Limb (tissue), 2 donors: Measurements from ENCODE around the gene LMF1.
"Not testable (repeated sequence)": the region's sequence is repeated elsewhere in the genome, so short reads cannot be mapped to it uniquely, and the experiment has no call there.

Experiments
- DNase-seq, 2 donors: peaks; one replicate each; pipeline ENCODE4 v3.0.0-alpha.2; 2016; ENCODE audit errors: extremely low spot score in 2 of 2

Gene LMF1

DNA sequence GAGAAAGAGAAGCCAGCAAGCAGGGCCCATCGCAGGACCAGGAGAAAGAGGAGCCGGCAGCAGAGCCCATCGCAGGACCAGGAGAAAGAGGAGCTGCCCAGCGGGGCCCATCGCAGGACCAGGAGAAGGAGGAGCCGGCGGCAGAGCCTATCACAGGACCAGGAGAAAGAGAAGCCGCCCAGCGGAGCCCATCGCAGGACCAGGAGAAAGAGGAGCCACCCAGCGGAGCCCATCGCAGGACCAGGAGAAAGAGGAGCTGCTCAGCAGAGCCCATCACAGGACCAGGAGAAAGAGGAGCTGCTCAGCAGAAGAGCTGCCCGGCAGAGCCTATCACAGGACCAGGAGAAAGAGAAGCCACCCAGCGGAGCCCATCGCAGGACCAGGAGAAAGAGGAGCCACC is 88.1 kb downstream of the LMF1 start:
- DNase-seq: not testable (repeated sequence)

DNA sequence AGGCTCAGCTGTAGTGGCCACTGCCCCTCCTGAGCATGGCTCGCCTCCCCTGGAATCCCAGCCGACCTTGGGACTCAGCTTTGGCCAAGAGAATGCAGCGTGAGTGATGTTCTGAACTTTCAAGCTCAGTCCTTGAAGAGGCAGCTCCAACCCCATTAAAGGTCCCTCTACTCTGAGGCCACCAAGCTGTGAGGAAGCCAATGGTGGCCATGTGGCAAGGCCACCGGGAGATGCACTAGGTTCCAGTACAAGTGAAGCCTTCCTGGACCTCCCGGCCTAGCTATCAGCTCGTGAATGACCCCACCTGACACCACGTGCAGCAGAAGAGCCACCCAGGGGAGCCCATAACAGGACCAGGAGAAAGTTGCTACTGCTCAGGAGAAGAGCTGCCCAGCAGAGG is 88.5 kb downstream of the LMF1 start:
- DNase-seq: no peak

DNA sequence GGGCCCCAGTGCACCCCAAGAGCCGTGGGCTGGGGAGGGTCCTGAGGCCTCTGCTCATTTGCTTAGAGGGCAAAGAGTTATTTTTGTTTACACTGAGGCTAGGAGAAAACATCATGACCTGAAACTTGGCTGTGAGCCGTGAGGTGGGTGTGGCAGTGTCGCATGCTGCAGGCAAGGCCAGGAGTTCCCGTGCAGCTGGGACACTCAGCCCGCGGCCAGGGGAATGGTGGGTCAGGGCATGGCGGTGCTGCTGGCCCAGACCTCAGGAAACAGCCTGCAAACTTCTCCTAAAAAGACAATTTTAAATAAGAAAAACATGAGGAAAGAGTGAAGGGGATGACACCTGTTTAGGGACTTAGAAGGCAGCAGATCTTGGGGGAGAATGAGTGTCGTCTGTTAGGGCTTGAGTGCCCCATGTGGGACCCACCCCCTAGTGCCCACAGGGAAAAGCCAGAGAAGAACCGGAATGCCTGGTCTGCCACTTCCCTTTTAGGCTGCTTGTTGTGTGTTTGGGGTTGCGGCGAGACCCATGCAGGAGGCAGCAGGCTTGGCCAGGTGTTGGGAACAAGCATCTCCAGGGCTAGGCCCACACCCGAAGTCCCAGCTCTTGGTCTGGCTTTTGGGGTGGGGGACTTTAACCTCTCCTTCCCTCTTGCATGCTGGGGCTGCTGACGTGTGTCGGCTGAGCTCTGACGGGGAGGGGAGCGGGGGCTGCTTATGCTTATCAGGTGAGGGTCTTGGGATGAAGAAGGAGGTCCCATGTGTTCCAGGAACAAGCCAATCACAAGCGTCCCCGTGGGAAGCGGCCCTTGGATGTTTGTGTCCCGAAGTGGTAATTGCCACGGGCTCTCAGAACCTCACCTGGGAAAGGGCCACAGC is 89.3 kb downstream of the LMF1 start:
- DNase-seq: no peak

DNA sequence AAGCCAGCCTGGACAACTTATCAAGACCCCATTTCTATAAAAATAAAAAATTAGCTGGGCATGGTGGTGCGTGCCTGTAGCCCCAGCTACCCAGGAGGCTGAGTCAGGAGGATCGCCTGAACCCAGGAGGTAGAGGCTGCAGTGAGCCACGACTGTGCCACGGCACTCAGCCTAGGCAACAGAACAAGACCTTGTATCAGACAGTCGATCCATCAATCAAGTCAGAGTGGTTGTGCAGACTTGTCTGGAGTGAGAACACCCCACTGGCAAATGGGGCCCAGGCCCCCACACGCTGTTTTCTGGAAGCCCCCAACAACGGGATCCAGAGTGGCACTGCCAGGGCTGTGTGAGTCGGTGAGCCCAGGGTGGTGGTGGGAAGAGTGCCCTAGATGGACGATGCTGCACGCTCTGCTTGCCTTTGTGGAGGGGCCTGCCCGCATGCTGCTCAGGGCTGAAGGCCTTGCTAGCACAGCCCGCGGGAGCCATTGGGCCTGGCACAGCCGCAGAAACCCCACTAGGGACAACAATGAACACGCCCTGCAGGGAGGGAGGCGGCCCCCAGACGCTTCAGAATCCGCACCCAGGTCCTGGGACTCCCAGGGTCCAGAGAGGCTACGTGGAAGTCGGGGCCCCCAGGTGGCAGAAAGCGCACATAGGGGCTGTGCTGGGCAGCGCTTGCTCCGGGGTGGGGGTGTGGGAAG is 90.2 kb downstream of the LMF1 start:
- no peak for DNase-seq

DNA sequence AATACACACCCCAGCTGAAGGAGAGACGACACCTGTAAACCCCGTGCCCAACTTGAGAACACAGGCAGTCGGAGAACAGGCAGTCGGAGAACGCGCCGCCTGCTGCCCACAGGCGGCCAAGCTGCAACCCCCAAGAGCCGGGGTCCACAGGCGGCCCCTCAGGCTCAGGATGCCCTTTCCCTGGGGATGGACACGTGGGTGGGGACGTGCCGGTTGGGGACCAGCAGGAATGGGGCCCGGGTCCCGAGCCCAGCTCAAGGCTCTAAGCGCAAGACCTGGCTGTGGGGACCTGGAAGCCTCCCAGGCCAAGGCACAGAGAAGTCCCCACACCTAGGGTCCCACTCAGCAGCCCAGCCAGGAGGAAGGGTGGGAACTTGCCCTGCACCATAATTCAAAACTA is 90.8 kb downstream of the LMF1 start:
- no peak for DNase-seq

DNA sequence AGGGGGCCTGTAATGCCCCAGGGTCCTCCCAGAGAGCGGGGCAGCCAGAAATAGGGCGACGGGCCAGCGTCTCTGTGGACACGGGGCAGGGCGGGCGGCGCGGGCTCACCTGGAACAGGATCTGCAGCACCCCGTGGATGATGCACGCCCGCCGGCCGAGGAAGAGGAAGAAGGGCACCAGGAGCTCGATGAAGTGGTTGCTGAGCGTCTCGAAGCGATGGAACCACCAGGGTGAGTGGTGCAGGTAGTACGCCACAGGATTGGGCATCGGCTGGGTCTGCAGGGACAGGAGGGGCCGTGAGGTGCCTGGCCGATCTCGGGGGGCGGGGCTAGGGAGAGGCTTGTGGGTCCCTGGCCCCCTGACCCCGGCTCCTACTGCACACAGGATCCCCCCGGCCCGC is 91.3 kb downstream of the LMF1 start:
- no peak for DNase-seq

DNA sequence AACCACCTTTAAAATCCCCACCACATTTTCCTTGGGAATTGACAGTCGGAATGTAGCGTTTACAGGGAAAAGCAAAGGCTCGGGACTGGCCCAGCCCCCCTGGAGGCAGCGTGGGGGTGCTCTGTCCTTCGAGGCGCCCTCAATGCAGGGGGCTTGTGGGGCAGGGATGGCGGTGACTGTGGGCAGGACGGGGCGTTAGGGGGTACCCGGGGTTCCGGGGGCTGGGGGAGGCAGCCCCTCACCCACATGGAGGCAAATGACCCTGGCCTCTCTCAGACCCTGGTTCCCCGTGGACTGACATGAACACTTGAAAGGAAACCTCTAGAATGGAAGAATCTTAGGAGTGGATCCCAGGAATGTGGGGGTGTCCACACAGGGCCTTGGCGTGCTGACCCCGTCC is 91.9 kb downstream of the LMF1 start:
- no peak for DNase-seq

DNA sequence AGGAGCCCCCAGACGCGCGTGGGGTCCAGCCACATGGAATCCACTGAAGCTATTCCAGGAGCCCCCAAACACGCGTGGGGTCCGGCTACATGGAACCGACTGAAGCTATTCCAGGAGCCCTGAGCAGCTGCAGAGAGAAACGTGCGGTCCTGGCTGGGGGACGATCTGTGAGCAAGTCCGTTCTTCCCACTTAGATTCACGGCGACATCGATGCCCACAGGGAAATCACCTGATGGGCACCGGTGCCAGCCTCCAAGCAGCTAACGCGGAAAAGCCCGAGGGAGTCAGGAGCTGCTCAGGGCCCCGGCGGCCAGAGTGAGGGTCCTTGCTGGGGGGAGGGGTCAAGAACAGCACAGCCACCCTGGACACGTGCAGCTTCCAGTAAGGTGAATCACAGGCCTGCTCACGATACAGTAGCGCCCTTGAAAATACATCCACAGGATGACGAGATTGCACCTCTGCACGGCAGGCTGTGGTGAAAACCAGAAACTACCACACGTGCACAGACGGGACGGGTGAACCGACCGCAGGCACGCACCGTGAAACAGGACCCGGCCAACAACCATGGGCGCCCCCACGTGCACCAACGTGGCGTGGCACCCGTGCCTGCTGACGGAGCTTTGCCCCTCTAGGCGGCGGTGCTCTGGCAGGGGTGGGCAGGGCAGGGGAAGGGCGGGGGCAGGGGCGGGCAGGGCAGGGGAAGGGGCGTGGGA is 92.6 kb downstream of the LMF1 start:
- DNase-seq: no peak

DNA sequence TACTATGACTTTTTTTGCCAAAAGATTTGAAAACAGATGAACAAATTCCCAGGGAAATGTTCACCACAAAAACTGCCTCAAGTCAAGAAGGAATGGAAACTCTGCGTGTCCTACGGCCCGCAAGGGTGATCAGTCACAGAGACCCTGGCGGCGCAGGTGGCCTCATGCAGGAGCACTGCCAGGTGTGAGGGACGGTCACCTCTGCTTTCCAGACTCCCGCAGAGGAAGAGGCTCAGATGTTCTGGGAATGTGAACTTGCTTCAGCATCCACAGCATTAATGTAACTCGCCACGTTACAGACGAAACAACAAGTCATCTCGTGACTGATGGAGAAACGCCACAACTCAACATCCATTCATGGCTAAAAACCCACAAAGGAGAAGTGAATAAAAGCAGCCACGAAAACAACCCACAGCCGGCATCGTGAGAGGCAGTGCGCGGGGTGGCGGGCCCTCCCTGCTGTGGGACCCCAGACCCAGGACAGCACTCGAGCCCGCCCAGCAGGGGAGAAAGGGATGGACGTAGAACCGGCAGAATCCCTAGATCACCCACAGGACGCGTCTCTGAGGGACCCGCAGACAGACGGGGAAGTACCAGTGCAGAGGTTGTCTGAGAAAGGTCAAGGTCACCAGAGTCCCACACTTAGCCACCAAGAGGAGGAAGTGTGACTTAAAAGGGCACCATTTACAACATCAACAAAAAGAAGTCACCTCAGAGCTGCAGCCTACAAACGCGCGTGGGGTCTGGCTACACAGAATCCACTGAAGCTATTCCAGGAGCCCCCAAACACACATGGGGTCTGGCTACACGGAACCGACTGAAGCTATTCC is 93.3 kb downstream of the LMF1 start:
- DNase-seq: no peak

DNA sequence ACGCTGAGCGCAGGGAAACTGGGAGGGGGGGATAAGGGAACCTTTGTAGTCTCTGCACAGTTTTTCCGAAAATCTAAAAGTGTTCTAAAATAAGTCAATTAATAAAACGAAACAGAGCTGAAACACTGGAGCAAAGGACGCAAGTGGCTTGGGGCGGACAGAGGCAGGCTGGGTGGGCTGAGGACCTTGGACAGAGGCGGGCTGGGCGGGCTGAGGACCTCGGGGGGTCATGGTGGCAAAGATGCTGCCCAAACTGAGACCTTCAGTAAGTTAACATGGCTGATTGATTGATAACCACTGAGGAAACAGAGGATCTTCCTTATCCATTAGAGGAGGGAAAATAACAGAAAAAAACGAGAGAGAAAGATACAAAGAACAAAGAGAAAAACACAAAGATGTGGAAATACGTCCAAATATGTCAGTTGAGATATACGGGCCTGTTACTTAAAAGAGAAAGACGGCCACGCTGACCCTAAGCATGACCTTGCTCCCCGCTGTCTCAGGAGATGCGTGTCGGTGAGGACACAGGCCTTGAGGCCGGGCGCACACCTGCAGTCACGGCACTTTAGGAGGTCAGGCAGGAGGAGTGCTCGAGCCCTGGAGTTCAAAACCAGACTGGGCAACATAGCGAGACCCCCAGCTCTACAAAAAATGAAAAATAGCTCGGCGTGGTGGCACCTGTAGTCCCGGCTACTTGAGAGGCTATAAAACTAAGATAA is 94.1 kb downstream of the LMF1 start:
- DNase-seq: no peak

DNA sequence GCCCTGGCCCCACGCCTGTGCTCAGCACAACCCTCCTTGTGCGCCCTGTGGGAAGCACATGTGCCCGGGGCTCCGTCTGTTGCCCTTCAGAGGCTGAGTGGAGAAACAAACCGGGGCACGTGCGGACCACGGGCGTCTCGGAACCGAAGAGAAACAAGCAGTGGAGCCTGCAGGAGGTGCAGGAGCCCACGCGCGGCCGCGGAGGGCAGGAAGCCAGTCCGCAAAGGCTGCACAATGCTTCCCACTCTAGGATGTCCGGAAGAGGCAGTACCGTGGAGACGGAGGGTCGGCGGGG is 94.8 kb downstream of the LMF1 start:
- no peak for DNase-seq

DNA sequence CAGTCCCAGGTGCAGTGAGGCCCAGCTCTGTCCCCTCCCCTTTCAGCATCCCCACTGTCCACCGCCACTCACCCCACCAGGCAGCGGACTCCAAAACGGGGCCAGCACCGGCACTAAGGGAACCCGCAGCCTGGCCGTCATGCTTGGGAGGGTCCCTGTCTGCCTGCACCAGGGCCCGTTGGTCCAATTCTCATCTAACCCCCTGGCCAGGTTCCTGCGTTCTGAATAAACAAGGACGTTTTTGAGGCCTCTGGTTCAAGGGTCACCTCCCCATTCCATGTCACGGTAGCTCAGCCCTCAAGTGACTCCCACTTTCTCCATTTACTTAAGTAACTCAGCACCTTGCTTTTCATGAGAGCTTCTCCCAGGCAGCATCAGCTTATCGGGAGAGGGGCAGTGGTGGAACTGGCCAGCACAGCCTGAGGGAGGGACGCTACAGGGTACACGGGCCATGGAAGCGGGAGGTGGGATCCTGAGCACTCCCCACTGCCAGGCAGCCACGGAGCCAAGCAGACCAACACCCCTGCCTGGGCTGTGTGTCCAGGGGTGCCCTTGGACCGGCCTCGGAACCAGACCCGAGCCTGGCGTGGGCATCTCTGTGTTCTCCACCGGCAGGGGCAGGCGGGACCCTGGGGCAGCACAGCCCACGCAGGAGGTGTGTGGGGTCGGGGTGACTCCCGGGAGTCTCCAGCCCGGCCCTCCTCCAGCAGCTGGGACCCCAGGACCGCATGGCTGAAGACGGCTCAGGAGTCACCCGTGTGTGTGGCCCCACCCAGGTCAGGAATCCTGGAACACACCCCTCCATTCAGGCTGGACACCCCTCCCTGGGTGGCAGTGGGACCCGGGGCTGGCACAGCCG is 95.4 kb downstream of the LMF1 start:
- DNase-seq: no peak

DNA sequence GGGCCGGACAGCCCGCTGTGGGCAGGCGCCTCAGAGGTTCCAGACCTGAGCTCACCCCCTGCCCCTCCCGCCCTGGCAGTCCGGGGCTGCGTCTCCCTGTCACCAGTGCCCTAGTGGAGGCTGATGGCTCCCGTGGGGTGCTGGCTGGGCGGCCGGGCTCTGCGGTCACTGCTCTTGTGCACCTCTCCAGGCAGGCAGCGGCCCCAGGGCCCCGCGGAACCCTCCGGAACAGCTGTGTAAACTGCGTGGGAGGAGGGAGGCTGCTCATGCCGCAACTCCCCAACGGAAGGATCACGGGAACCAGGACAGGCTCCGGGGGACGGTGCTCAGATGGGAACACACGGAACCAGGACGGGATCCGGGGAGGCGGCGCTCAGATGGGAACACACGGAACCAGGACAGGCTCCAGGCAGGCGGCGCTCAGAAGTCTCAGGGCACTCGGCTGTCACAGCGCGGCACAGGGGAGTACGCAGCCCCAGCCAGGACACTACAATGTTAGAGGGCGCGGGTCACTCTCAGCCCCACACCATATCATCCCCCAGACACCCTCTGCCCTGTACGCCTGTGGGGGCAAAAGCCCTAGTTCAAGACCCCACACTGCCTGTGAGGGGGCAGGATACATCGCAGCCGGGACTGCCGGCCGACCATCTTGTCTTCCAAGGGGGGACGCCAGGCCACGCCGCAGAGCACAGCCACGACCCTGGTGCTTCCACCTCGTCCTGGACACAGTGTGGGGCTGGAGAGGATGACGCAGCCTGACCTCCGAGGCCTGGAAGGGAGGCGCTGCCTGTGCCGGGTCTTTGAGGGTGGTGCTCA is 96.2 kb downstream of the LMF1 start:
- no peak for DNase-seq

DNA sequence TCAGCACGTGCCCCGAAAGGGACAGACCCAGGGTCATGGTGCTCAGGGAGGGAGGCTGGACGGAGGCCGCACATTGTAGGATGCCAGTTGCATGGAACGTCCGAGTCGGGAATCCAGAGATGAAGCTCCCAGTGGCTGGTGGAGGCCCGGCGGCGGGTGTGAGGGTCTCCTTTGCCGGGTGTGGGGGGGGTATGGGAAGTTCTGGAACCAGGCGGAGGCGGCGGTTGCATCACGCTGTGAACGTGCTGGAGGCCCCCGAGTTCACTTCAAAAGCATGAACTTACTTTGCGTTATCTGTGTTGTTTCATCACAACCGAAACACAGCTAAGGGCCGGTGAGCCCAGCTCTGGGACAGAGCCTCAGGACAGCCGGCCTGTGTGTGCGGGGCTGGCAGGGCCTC is 96.9 kb downstream of the LMF1 start:
- no peak for DNase-seq

DNA sequence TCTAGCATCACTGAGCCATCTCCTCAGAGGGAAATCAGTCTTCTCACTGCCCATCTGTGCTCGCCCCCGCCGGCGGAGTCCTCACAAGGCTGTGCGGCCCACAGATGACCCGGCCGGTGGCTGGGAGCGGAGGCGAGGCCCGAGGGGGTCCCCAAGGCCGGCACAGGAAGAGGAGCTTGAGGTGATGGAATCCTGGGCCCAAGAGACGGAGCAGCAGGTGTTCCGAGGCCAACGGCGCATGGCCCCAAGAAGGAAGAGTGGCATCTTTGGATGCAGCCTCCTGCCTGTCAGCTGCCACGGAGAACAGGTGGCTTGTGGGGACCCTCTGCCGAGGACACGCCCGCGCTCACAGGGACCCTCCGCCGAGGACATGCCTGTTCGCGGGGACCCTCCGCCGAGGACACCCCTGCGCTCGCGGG is 97.5 kb downstream of the LMF1 start:
- DNase-seq: no peak

DNA sequence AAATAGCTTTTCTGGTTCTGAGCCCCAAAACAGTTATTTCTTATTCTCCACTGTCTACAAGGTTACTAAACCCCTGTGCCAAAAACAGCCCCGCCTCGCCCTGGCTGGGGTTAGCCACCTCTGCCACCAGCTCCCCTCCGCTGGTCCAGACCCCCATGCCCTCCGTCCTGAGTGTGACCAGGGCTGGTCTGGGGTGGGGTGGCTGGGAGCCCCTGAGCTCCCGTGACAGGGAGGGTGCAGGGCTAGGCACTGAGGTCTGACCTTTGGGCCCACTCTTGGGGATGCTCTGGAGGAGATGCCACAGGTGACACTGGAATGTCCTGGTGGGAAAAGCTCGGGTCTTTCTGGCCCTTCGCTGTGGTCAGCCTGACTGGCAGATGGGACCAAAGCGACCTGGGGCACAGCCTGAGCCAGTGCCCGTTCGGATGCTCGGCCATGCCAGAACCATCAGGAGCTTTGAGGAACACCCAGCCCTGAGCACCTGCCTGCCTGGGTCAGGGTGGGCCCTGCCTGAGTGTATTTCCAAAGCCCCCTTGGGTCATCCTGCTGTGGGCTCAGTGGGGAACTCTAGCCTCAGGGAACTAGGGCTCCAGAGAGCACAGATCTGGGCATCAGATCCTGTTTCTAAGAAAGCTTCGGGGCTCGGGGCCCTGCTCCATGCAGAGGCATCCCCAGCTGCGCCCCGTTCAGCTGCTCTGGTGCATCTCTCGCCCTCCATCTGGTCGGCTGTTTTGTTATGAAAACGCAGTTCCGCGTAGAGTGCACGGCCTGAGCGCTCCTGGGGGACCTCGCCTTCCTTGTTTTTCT is 98.1 kb downstream of the LMF1 start:
- no peak for DNase-seq

DNA sequence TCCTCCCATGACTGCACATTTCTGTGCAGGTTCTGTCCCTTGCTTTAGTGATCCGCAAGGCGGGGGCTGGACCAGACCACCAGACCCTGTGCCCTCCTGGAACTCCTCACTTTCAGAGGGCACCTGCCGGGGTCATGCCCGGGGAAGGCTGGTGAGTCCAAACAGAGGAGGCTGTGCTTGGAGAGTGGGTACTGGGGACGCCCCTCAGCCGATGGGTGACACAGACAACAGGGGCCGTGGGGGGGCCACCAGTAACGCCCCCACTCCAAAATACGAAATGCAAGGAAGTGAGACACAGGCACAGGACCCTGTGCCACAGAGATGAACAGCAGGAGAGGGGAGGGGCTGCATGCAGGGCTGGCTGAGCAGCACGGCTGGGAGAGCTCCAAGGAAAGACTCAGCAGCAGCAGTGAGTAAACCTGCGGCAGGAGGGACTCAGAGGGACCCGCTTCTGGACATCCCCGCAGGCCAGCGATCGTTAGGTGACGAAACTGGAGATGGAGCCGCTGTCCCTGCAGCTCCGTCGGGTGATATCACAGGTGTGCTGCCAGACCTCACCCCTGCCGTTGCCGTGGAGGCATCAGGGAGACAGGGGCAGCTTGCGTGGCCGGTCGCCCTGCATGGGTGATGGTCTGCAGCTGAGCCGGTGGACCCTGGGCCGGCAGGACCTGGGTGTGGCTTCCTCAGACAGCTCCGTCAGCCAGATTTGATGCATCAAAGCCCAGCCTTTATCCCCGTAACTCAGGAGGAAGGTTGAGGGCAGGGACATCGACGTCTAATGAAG is 99.0 kb downstream of the LMF1 start:
- no peak for DNase-seq
